OCI-LY7 (cell line): ENCODE data around the gene GPRIN3. TPM values are rescaled to one million over a fixed set of nuclear protein-coding genes. Genes with fewer than 3 reads are reported as not detected.

Source experiments
- BruUV-seq: library from RNA; stranded (reverse); fragments of 400-500 nt; replicated peaks from 2 replicates; lab custom pipeline; 2021; lab: Mats Ljungman, UMichigan
- CTCF ChIA-PET: fragments of 300-600 bp; sonication (Branson Sonifier 250); formaldehyde crosslinking; loops from one replicate; lab custom pipeline; 2022; ENCODE audit warnings: antibody characterized with exemption; ENCODE audit not compliant: unreplicated experiment; lab: Charles Lee
- POLR2A ChIA-PET: fragments of 300-600 bp; sonication (Branson Sonifier 250); formaldehyde crosslinking; loops from one replicate; lab custom pipeline; 2022; ENCODE audit warnings: antibody characterized with exemption; lab: Charles Lee
- DNase-seq: peaks from one replicate; pipeline ENCODE4 v3.0.0-alpha.2; 2015; ENCODE audit warnings: low spot score
- H2AFZ ChIP-seq: fragments of 200-600 bp; sonication (generic), shearing (Covaris generic); 2 replicates; pipeline ENCODE4 v1.6.1; 2014; ENCODE audit warnings: mild to moderate bottlenecking, antibody characterized with exemption, low read length, moderate library complexity
- H3K27ac ChIP-seq: fragments of 200-600 bp; sonication (generic); 2 replicates; pipeline ENCODE4 v1.5.1; 2014; ENCODE audit warnings: mixed run types, low read depth, mild to moderate bottlenecking, moderate library complexity, low read length, inconsistent platforms; ENCODE audit not compliant: poor library complexity, severe bottlenecking
- H3K36me3 ChIP-seq: fragments of 200-600 bp; sonication (generic); 2 replicates; pipeline ENCODE4 v1.6.1; 2014; ENCODE audit warnings: mild to moderate bottlenecking, antibody characterized with exemption, low read length, moderate library complexity, mixed read lengths; ENCODE audit not compliant: insufficient read depth
- H3K4me1 ChIP-seq: fragments of 200-600 bp; sonication (generic); 2 replicates; pipeline ENCODE4 v1.5.1; 2014; ENCODE audit warnings: mild to moderate bottlenecking, low read length; ENCODE audit not compliant: insufficient read depth, poor library complexity, severe bottlenecking
- H3K4me2 ChIP-seq: fragments of 200-600 bp; sonication (generic); 2 replicates; pipeline ENCODE4 v1.6.1; 2014; ENCODE audit warnings: mild to moderate bottlenecking, low read length
- H3K4me3 ChIP-seq: fragments of 200-600 bp; sonication (generic); 2 replicates; pipeline ENCODE4 v1.5.1; 2014; ENCODE audit warnings: mild to moderate bottlenecking, low read depth, low read length; ENCODE audit not compliant: poor library complexity, severe bottlenecking
- H3K79me2 ChIP-seq: fragments of 200-600 bp; sonication (generic); 2 replicates; pipeline ENCODE4 v1.6.1; 2016; ENCODE audit warnings: low read depth, mild to moderate bottlenecking, low read length, moderate library complexity, mixed read lengths; ENCODE audit not compliant: insufficient read depth
- H3K9me2 ChIP-seq: fragments of 200-600 bp; sonication (generic); 2 replicates; pipeline ENCODE4 v1.6.1; 2016; ENCODE audit warnings: mild to moderate bottlenecking, low read length, mixed read lengths; ENCODE audit not compliant: insufficient read depth
- H3K9me3 ChIP-seq: fragments of 200-600 bp; sonication (generic); 2 replicates; pipeline ENCODE4 v1.6.1; 2014; ENCODE audit warnings: mild to moderate bottlenecking, mixed run types, low read length, mixed read lengths
- H4K20me1 ChIP-seq: fragments of 200-600 bp; sonication (generic); 2 replicates; pipeline ENCODE4 v1.6.1; 2014; ENCODE audit warnings: mild to moderate bottlenecking, antibody characterized with exemption, low read length, moderate library complexity, mixed read lengths; ENCODE audit not compliant: insufficient read depth
- EZH2phosphoT487 ChIP-seq: fragments of 200-600 bp; sonication (generic); IDR thresholded peaks from 2 replicates; pipeline ENCODE4 v1.6.1; 2018; ENCODE audit warnings: low read depth, borderline replicate concordance, mild to moderate bottlenecking, mixed run types, antibody characterized with exemption, low read length, moderate library complexity, mixed read lengths
- intact Hi-C: fragments of 100-400 bp; cut with micrococcal nuclease; formaldehyde crosslinking; loops from one replicate; pipeline ENCODE4 v1.10.0; 2022; ENCODE audit not compliant: unreplicated experiment
- total RNA-seq, 2 experiments: library from RNA; depleted of rRNA in 1 of 2; stranded (reverse); fragments of >200 nt in 1 of 2; shearing (Covaris generic) in 1 of 2; gene quantifications; 2 replicates each; pipeline ENCODE4 v1.2.3, GENCODE V29; 2014 to 2022
- TF ChIP-seq, protein P1 (sequence below): fragments of 200-600 bp; sonication (generic); conservative IDR thresholded peaks from 2 replicates; pipeline ENCODE4 v1.5.1; 2014; ENCODE audit warnings: mild to moderate bottlenecking, antibody characterized with exemption, low read length, moderate library complexity, mixed read lengths

Gene GPRIN3
- total RNA-seq, 2 experiments from 2014 or later, result 4.6 to 9.3 TPM

DNA sequence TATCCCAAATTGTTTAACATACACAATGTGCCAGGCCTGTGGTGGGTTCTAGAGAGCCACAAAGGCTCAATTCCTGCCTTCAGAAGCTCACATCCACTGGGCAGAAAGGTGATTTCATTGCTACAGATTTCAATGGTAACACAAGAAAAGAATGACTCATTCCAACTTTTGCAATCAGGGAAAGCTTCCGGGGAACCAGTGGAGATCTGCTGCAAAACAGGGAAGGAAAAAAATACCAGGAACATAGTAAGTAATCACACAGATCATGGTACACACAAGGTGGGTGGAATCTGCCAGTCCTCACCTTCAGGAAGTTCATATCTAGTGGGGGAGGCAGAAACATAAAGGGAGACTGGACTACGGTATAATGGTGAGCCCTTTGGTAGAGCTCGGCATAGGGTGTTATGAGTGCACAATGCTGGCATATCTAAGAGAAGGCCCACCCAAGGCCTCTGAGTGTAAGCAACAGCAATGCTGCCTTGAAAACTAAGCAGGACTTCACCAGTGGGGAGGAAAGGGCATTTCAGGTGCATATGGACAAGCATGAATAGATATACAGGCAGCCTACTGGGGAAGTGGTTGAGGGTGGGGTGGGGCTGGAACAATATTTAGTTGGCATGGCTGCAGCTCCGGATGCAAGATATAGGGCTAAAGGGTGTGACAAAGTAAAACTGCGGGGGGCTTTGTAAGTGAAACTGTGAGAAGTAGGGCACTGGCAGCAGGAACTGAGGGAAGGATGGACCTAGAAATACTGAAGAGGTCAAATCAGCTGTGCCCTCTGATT lies 24.2 kb downstream of the GPRIN3 start:
- H3K79me2 ChIP-seq, result no peaks in the 10 kb centered on the region
- H4K20me1 ChIP-seq, result no peaks in the 10 kb centered on the region
- ChIA-PET POLR2A (interaction anchor here (0.5 to 1.1 kb wide), 3 partner anchors 13 to 22 kb away, joined by 3 to 5 read pairs (median 3); no protein-coding TSS in a partner anchor), CTCF (no interaction called here)
- DNase-seq, result no peak
- no peak overlapping the region for H3K27ac ChIP-seq
- H3K4me1 ChIP-seq, result no peaks in the 10 kb centered on the region
- no peaks in the 10 kb centered on the region for H3K9me3 ChIP-seq
- no peaks in the 10 kb centered on the region for H3K36me3 ChIP-seq
- no peak overlapping the region for H3K4me3 ChIP-seq
- BruUV-seq, result no TSS peak
- TF ChIP-seq, protein P1, sequence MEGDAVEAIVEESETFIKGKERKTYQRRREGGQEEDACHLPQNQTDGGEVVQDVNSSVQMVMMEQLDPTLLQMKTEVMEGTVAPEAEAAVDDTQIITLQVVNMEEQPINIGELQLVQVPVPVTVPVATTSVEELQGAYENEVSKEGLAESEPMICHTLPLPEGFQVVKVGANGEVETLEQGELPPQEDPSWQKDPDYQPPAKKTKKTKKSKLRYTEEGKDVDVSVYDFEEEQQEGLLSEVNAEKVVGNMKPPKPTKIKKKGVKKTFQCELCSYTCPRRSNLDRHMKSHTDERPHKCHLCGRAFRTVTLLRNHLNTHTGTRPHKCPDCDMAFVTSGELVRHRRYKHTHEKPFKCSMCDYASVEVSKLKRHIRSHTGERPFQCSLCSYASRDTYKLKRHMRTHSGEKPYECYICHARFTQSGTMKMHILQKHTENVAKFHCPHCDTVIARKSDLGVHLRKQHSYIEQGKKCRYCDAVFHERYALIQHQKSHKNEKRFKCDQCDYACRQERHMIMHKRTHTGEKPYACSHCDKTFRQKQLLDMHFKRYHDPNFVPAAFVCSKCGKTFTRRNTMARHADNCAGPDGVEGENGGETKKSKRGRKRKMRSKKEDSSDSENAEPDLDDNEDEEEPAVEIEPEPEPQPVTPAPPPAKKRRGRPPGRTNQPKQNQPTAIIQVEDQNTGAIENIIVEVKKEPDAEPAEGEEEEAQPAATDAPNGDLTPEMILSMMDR, result no peak
- no peak for TF ChIP-seq EZH2phosphoT487
- intact Hi-C loops, result no loop called here
- H2AFZ ChIP-seq, result no peak overlapping the region
- H3K9me2 ChIP-seq, result no peaks in the 10 kb centered on the region
- no peak overlapping the region for H3K4me2 ChIP-seq

DNA sequence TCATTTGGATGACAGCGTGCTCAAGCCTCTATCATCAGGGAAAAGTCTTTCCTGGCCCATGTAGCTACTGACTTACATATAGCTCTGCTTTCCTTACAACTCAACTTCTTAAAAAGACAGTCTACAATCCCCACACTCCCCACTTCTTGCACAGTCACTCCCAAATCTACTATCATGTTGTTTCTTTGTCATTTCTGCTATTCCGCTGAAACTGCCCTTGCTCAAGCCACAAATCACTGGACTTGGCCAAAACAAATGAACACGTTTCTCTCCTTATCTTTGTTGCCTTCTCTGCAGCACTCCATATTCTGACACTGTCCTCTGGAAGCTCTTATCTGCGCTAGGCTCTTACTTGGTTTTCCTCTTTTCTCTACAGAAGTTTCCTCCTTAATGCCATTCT lies 28.2 kb downstream of the GPRIN3 start:
- intact Hi-C loops, result no loop called here
- POLR2A ChIA-PET, result no interaction called here
- Histone ChIP-seq H4K20me1 (no peaks in the 10 kb centered on the region), H3K36me3 (no peaks in the 10 kb centered on the region), H3K4me1 (no peaks in the 10 kb centered on the region), H3K4me2 (no peak overlapping the region), H3K4me3 (no peak overlapping the region), H3K27ac (no peak overlapping the region), H3K9me2 (no peaks in the 10 kb centered on the region), H2AFZ (no peak overlapping the region), H3K9me3 (no peaks in the 10 kb centered on the region), H3K79me2 (no peaks in the 10 kb centered on the region)
- no TSS peak for BruUV-seq
- DNase-seq, result no peak
- CTCF ChIA-PET, result interaction anchor here (1.6 kb wide), 1 partner anchor 11 kb away, joined by 3 read pairs; no protein-coding TSS in a partner anchor
- TF ChIP-seq EZH2phosphoT487, result no peak
- TF ChIP-seq, protein P1, result no peak

DNA sequence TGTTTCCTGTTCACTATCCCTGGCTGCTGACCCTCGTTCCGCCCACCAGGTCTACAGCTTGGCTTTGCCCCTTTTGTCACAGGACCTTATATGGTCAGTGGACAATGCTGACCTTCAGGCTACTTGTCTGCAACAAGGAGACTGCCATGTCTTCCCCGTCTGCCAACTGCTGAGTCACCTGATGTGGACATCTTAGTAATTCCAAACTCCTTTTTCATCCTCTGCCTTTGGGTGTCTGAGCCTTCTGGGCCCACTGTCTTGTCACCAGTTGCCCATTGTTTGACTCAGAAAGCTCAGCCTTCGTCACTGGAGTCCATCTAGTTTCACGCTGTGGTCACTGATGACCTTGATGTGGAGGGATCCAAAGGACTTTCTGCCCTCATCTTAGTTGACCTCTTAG lies 30.2 kb downstream of the GPRIN3 start:
- Histone ChIP-seq H3K36me3 (no peaks in the 10 kb centered on the region), H3K9me2 (no peaks in the 10 kb centered on the region)
- intact Hi-C loops, result no loop called here

More for the DNA sequence above, 30.2 kb downstream of the GPRIN3 start:
- Histone ChIP-seq H3K4me1 (no peaks in the 10 kb centered on the region), H3K4me3 (no peak overlapping the region), H2AFZ (no peak overlapping the region), H3K9me3 (no peaks in the 10 kb centered on the region), H3K4me2 (no peak overlapping the region), H4K20me1 (no peaks in the 10 kb centered on the region), H3K27ac (no peak overlapping the region), H3K79me2 (no peaks in the 10 kb centered on the region)
- ChIA-PET CTCF (no interaction called here), POLR2A (interaction anchor here (0.6 to 1.7 kb wide), 5 partner anchors 9 to 118 kb away, joined by 3 to 5 read pairs (median 4); no protein-coding TSS in a partner anchor)
- BruUV-seq, result no TSS peak
- TF ChIP-seq, protein P1, result no peak
- TF ChIP-seq EZH2phosphoT487, result no peak
- DNase-seq, result no peak
